ENCODE data around the gene SPTBN5.

The SPTBN5 gene

GRCh38 chr15:41855261-41855961, 38.4 kb downstream of the SPTBN5 start:
- H3K14ac ChIP-seq (ENCODE audit: low read length in 2 of 2) = no peak overlapping the region
- no peak overlapping the region for H2AFZ ChIP-seq (ENCODE audit: low read depth, low read length)
- H3K18ac ChIP-seq (ENCODE audit: low read depth in 1 of 2, low read length in 2 of 2) = no peak overlapping the region
- 69% methylated on average over 26 of the region's 30 CpGs for WGBS
- H3K27me3 ChIP-seq (ENCODE audit: control insufficient read depth in 1 of 2, insufficient read depth in 1 of 2, low read length in 2 of 2) = peaks cover 0 to 71% of the 10 kb centered on the region in 2 experiments
- no peak overlapping the region for H3K23ac ChIP-seq (ENCODE audit: low read length in 2 of 2)
- no peak overlapping the region for H2AK5ac ChIP-seq (ENCODE audit: low read length, severe bottlenecking)
- DNase-seq = no peak
- no peak overlapping the region for H2BK120ac ChIP-seq (ENCODE audit: low read depth, low read length)
- H3K79me1 ChIP-seq (replicated peaks; ENCODE audit: low read length, poor library complexity, severe bottlenecking) = no peaks in the 10 kb centered on the region
- peaks cover 10% of the 10 kb centered on the region for H3K4me1 ChIP-seq (ENCODE audit: control insufficient read depth, insufficient read depth, low read depth, low read length)
- no peak overlapping the region for H4K91ac ChIP-seq (ENCODE audit: low read length)
- peak overlapping the region in 1 of 2 experiments; percentile 8 for H3K4me3 ChIP-seq (ENCODE audit: insufficient read depth in 1 of 2, low read depth in 1 of 2, low read length in 2 of 2)
- H3K9ac ChIP-seq (ENCODE audit: low read length) = no peak overlapping the region
- no peak overlapping the region for H2BK15ac ChIP-seq (ENCODE audit: low read depth, poor library complexity, severe bottlenecking)
- peaks cover 0 to 51% of the 10 kb centered on the region in 2 experiments for H3K36me3 ChIP-seq (ENCODE audit: control insufficient read depth in 1 of 2, insufficient read depth in 2 of 2, low read depth in 1 of 2, low read length in 2 of 2)
- no peak overlapping the region for H2BK12ac ChIP-seq (ENCODE audit: low read length in 2 of 2)
- no peak overlapping the region for H2BK5ac ChIP-seq (ENCODE audit: low read depth, low read length, poor library complexity, severe bottlenecking)
- no peaks in the 10 kb centered on the region for H3K9me3 ChIP-seq (ENCODE audit: control insufficient read depth, low read length)
- no peak overlapping the region for H3K4ac ChIP-seq (ENCODE audit: low read depth in 1 of 2, low read length in 2 of 2)
- no peak overlapping the region for H4K8ac ChIP-seq (ENCODE audit: low read length)
- H3K27ac ChIP-seq (ENCODE audit: low read length, poor library complexity, severe bottlenecking) = no peak overlapping the region
- no peak overlapping the region for H3K4me2 ChIP-seq (ENCODE audit: low read length, poor library complexity, severe bottlenecking)

- DNase-seq = no peak
- H2AK5ac ChIP-seq (ENCODE audit: low read length, severe bottlenecking) = no peak overlapping the region
- no peak overlapping the region for H2BK12ac ChIP-seq (ENCODE audit: low read length in 2 of 2)
- H3K14ac ChIP-seq (ENCODE audit: low read length in 2 of 2) = no peak overlapping the region
- H3K4me2 ChIP-seq (ENCODE audit: low read length, poor library complexity, severe bottlenecking) = no peak overlapping the region
- no peak overlapping the region for H2BK15ac ChIP-seq (ENCODE audit: low read depth, poor library complexity, severe bottlenecking)
- no peak overlapping the region for H3K23ac ChIP-seq (ENCODE audit: low read length in 2 of 2)
- H3K27me3 ChIP-seq (ENCODE audit: control insufficient read depth in 1 of 2, insufficient read depth in 1 of 2, low read length in 2 of 2) = peaks cover 0 to 73% of the 10 kb centered on the region in 2 experiments
- no peak overlapping the region for H3K18ac ChIP-seq (ENCODE audit: low read depth in 1 of 2, low read length in 2 of 2)
- no peak overlapping the region for H3K27ac ChIP-seq (ENCODE audit: low read length, poor library complexity, severe bottlenecking)
- no peak overlapping the region for H4K8ac ChIP-seq (ENCODE audit: low read length)
- H3K36me3 ChIP-seq (ENCODE audit: control insufficient read depth in 1 of 2, insufficient read depth in 2 of 2, low read depth in 1 of 2, low read length in 2 of 2) = peaks cover 0 to 53% of the 10 kb centered on the region in 2 experiments
- no peak overlapping the region for H2BK120ac ChIP-seq (ENCODE audit: low read depth, low read length)
- H3K9ac ChIP-seq (ENCODE audit: low read length) = no peak overlapping the region
- no peaks in the 10 kb centered on the region for H3K9me3 ChIP-seq (ENCODE audit: control insufficient read depth, low read length)
- WGBS = 96% methylated on average over 9 of the region's 9 CpGs
- no peak overlapping the region for H3K4me3 ChIP-seq (ENCODE audit: insufficient read depth in 1 of 2, low read depth in 1 of 2, low read length in 2 of 2)
- no peaks in the 10 kb centered on the region for H3K79me1 ChIP-seq (replicated peaks; ENCODE audit: low read length, poor library complexity, severe bottlenecking)
- no peak overlapping the region for H2BK5ac ChIP-seq (ENCODE audit: low read depth, low read length, poor library complexity, severe bottlenecking)
- no peak overlapping the region for H3K4ac ChIP-seq (ENCODE audit: low read depth in 1 of 2, low read length in 2 of 2)
- H3K4me1 ChIP-seq (ENCODE audit: control insufficient read depth, insufficient read depth, low read depth, low read length) = peaks cover 10% of the 10 kb centered on the region
- H4K91ac ChIP-seq (ENCODE audit: low read length) = no peak overlapping the region
- H2AFZ ChIP-seq (ENCODE audit: low read depth, low read length) = no peak overlapping the region
These were observed 39.4 kb downstream of the SPTBN5 start for GRCh38 chr15:41854443-41854842.

- Histone ChIP-seq H3K36me3 (ENCODE audit: control insufficient read depth in 1 of 2, insufficient read depth in 2 of 2, low read depth in 1 of 2, low read length in 2 of 2) (peaks cover under 1 to 59% of the 10 kb centered on the region in 2 experiments), H2BK120ac (ENCODE audit: low read depth, low read length) (no peak overlapping the region), H3K4me1 (ENCODE audit: control insufficient read depth, insufficient read depth, low read depth, low read length) (peaks cover 10% of the 10 kb centered on the region), H3K4me2 (ENCODE audit: low read length, poor library complexity, severe bottlenecking) (no peak overlapping the region), H3K27me3 (ENCODE audit: control insufficient read depth in 1 of 2, insufficient read depth in 1 of 2, low read length in 2 of 2) (peaks cover 0 to 71% of the 10 kb centered on the region in 2 experiments), H3K9ac (ENCODE audit: low read length) (no peak overlapping the region), H2BK5ac (ENCODE audit: low read depth, low read length, poor library complexity, severe bottlenecking) (no peak overlapping the region), H3K23ac (ENCODE audit: low read length in 2 of 2) (no peak overlapping the region), H2BK15ac (ENCODE audit: low read depth, poor library complexity, severe bottlenecking) (no peak overlapping the region), H3K27ac (ENCODE audit: low read length, poor library complexity, severe bottlenecking) (no peak overlapping the region), H3K18ac (ENCODE audit: low read depth in 1 of 2, low read length in 2 of 2) (no peak overlapping the region), H4K8ac (ENCODE audit: low read length) (no peak overlapping the region), H4K91ac (ENCODE audit: low read length) (no peak overlapping the region), H3K9me3 (ENCODE audit: control insufficient read depth, low read length) (no peaks in the 10 kb centered on the region), H3K14ac (ENCODE audit: low read length in 2 of 2) (no peak overlapping the region), H3K4ac (ENCODE audit: low read depth in 1 of 2, low read length in 2 of 2) (no peak overlapping the region), H2AK5ac (ENCODE audit: low read length, severe bottlenecking) (no peak overlapping the region), H2AFZ (ENCODE audit: low read depth, low read length) (no peak overlapping the region), H3K4me3 (ENCODE audit: insufficient read depth in 1 of 2, low read depth in 1 of 2, low read length in 2 of 2) (no peak overlapping the region), H3K79me1 (replicated peaks; ENCODE audit: low read length, poor library complexity, severe bottlenecking) (no peaks in the 10 kb centered on the region), H2BK12ac (ENCODE audit: low read length in 2 of 2) (no peak overlapping the region)
- 92% methylated on average over 10 of the region's 10 CpGs for WGBS
- DNase-seq = no peak
These were observed 40.0 kb downstream of the SPTBN5 start for GRCh38 chr15:41853831-41854230.

GRCh38 chr15:41852736-41853590, 40.9 kb downstream of the SPTBN5 start:
- peaks cover 10% of the 10 kb centered on the region for H3K4me1 ChIP-seq (ENCODE audit: control insufficient read depth, insufficient read depth, low read depth, low read length)
- no peak overlapping the region for H4K91ac ChIP-seq (ENCODE audit: low read length)
- no peak overlapping the region for H2BK120ac ChIP-seq (ENCODE audit: low read depth, low read length)
- H3K4ac ChIP-seq (ENCODE audit: low read depth in 1 of 2, low read length in 2 of 2) = no peak overlapping the region
- no peak overlapping the region for H3K14ac ChIP-seq (ENCODE audit: low read length in 2 of 2)
- no peak overlapping the region for H2BK12ac ChIP-seq (ENCODE audit: low read length in 2 of 2)
- no peak for DNase-seq
- H3K36me3 ChIP-seq (ENCODE audit: control insufficient read depth in 1 of 2, insufficient read depth in 2 of 2, low read depth in 1 of 2, low read length in 2 of 2) = peaks cover 7 to 63% of the 10 kb centered on the region in 2 experiments
- H3K79me1 ChIP-seq (replicated peaks; ENCODE audit: low read length, poor library complexity, severe bottlenecking) = no peaks in the 10 kb centered on the region
- peaks cover 0 to 71% of the 10 kb centered on the region in 2 experiments for H3K27me3 ChIP-seq (ENCODE audit: control insufficient read depth in 1 of 2, insufficient read depth in 1 of 2, low read length in 2 of 2)
- H4K8ac ChIP-seq (ENCODE audit: low read length) = no peak overlapping the region
- 80% methylated on average over 16 of the region's 17 CpGs for WGBS
- H3K4me3 ChIP-seq (ENCODE audit: insufficient read depth in 1 of 2, low read depth in 1 of 2, low read length in 2 of 2) = no peak overlapping the region
- H2AFZ ChIP-seq (ENCODE audit: low read depth, low read length) = no peak overlapping the region
- H3K18ac ChIP-seq (ENCODE audit: low read depth in 1 of 2, low read length in 2 of 2) = no peak overlapping the region
- H3K23ac ChIP-seq (ENCODE audit: low read length in 2 of 2) = peak overlapping the region in 1 of 2 experiments; percentile 10
- no peak overlapping the region for H2BK15ac ChIP-seq (ENCODE audit: low read depth, poor library complexity, severe bottlenecking)
- no peak overlapping the region for H3K27ac ChIP-seq (ENCODE audit: low read length, poor library complexity, severe bottlenecking)
- H3K9me3 ChIP-seq (ENCODE audit: control insufficient read depth, low read length) = no peaks in the 10 kb centered on the region
- H3K4me2 ChIP-seq (ENCODE audit: low read length, poor library complexity, severe bottlenecking) = no peak overlapping the region
- no peak overlapping the region for H3K9ac ChIP-seq (ENCODE audit: low read length)
- no peak overlapping the region for H2BK5ac ChIP-seq (ENCODE audit: low read depth, low read length, poor library complexity, severe bottlenecking)
- no peak overlapping the region for H2AK5ac ChIP-seq (ENCODE audit: low read length, severe bottlenecking)
